HL-60 (cell line): ENCODE measurements around the gene GPR157.
"Not testable (repeated sequence)": the region's sequence is repeated elsewhere in the genome, so short reads cannot be mapped to it uniquely, and the experiment has no call there.

ENCODE experiments used
- DNase-seq, 2 experiments: peaks; one replicate each; pipeline ENCODE4 v3.0.0-alpha.2; 2010 to 2020; ENCODE audit warnings: low read depth in 1 of 2, low spot score in 1 of 2
- H3K27ac ChIP-seq: fragments of 250-450 bp; sonication (Bioruptor Pico); replicated peaks from 2 replicates; pipeline ENCODE4 v1.5.1; 2020; ENCODE audit warnings: mild to moderate bottlenecking, moderate library complexity
- H3K27me3 ChIP-seq: fragments of 250-450 bp; sonication (Bioruptor Pico); 2 replicates; pipeline ENCODE4 v1.5.1; 2021; ENCODE audit warnings: mild to moderate bottlenecking, moderate library complexity; ENCODE audit not compliant: insufficient read depth, poor library complexity, severe bottlenecking
- H3K4me3 ChIP-seq: replicated peaks from 2 replicates; pipeline ENCODE4 v1.5.1; 2011; ENCODE audit warnings: mild to moderate bottlenecking, control low read depth, low read length; ENCODE audit not compliant: insufficient read depth
- GABPA ChIP-seq: IDR thresholded peaks from 2 replicates; pipeline ENCODE4 v1.6.1; 2012; ENCODE audit warnings: low read depth
- POLR2AphosphoS5 ChIP-seq: IDR thresholded peaks from 2 replicates; pipeline ENCODE4 v1.6.1; 2012; ENCODE audit warnings: low read depth
- REST ChIP-seq: IDR thresholded peaks from 2 replicates; pipeline ENCODE4 v1.6.1; 2012; ENCODE audit warnings: low read depth; ENCODE audit not compliant: insufficient replicate concordance
- SPI1 ChIP-seq: IDR thresholded peaks from 2 replicates; pipeline ENCODE4 v1.6.1; 2012; ENCODE audit warnings: low read depth, mild to moderate bottlenecking, borderline replicate concordance
- TF ChIP-seq, protein P1 (sequence below): IDR thresholded peaks from one replicate; pipeline ENCODE4 v1.5.1; 2011; ENCODE audit warnings: low read length, control low read depth, inconsistent platforms; ENCODE audit not compliant: insufficient read depth

The GPR157 gene

GRCh38 chr1:9093996-9094595, 34.8 kb downstream of the GPR157 start:
- DNase-seq = peak; percentile 90 to 91
- H3K27me3 ChIP-seq, H3K4me3 ChIP-seq: not testable (repeated sequence)
- H3K27ac ChIP-seq = peak overlapping the region; percentile 82
- peak; percentile 92 for TF ChIP-seq POLR2AphosphoS5

GRCh38 chr1:9093581-9093980, 35.3 kb downstream of the GPR157 start:
- TF ChIP-seq, protein P1, sequence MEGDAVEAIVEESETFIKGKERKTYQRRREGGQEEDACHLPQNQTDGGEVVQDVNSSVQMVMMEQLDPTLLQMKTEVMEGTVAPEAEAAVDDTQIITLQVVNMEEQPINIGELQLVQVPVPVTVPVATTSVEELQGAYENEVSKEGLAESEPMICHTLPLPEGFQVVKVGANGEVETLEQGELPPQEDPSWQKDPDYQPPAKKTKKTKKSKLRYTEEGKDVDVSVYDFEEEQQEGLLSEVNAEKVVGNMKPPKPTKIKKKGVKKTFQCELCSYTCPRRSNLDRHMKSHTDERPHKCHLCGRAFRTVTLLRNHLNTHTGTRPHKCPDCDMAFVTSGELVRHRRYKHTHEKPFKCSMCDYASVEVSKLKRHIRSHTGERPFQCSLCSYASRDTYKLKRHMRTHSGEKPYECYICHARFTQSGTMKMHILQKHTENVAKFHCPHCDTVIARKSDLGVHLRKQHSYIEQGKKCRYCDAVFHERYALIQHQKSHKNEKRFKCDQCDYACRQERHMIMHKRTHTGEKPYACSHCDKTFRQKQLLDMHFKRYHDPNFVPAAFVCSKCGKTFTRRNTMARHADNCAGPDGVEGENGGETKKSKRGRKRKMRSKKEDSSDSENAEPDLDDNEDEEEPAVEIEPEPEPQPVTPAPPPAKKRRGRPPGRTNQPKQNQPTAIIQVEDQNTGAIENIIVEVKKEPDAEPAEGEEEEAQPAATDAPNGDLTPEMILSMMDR = no peak
- TF ChIP-seq SPI1 (peak; percentile 77; the same call in 1 of the 2 replicates), POLR2AphosphoS5 (no peak), REST (no peak), GABPA (peak; percentile 43; the same call in 1 of the 2 replicates)
- peak; percentile 68 to 84 for DNase-seq
- Histone ChIP-seq H3K4me3 (no peak overlapping the region), H3K27ac (peak overlapping the region; percentile 82), H3K27me3 (no peaks in the 10 kb centered on the region)

DNA sequence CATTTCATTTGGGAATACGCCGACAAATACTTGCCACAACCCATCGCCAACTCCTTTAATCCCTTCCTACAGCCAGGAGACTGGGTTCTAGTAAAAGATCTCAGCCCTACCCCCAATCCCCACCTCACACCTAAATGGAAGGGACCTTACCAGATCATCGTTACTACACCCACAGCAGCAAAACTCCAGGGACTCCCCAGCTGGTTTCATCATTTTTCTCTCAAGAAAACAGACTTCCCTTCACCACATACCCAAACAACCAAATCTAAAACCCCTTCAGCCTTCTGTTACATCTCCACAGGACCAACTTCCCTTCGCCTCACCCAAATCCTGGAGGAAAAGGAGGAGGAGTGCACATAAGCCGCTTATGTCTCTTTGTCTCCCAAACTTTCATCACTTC, 35.8 kb downstream of the GPR157 start:
- no peak overlapping the region for H3K4me3 ChIP-seq
- no peaks in the 10 kb centered on the region for H3K27me3 ChIP-seq
- DNase-seq = peak; percentile 60 to 67
- peak overlapping the region; percentile 82 for H3K27ac ChIP-seq
- no peak for TF ChIP-seq POLR2AphosphoS5
- 0 out of 2 replicates have a peak, but pooled peaks have one; percentile 8 for TF ChIP-seq SPI1
- TF ChIP-seq REST = no peak
- TF ChIP-seq, protein P1 = no peak
- no peak for TF ChIP-seq GABPA

GRCh38 chr1:9088807-9089206, 40.1 kb downstream of the GPR157 start:
- Histone ChIP-seq H3K4me3 (no peak overlapping the region), H3K27me3 (no peaks in the 10 kb centered on the region), H3K27ac (no peak overlapping the region)
- DNase-seq = no peak
- TF ChIP-seq SPI1 = no peak
- TF ChIP-seq, protein P1 = no peak
- TF ChIP-seq POLR2AphosphoS5 = no peak
- no peak for TF ChIP-seq REST
- TF ChIP-seq GABPA = no peak
